GM18526 (cell line): ENCODE data around the gene HPD.

ENCODE experiments used
- POLR2A ChIP-seq: IDR thresholded peaks from 3 replicates; pipeline ENCODE4 v1.6.1; 2011; ENCODE audit not compliant: insufficient read length; ENCODE audit errors: extremely low read depth

Gene HPD

GRCh38 chr12:121819212-121819949 lies 39.3 kb downstream of the HPD start:
- TF ChIP-seq POLR2A = no peak

GRCh38 chr12:121817648-121818043 lies 41.0 kb downstream of the HPD start:
- TF ChIP-seq POLR2A = no peak

- no peak for TF ChIP-seq POLR2A
Observed at GRCh38 chr12:121816925-121817647, 41.6 kb downstream of the HPD start.

GRCh38 chr12:121815263-121815662 lies 43.4 kb downstream of the HPD start:
- no peak for TF ChIP-seq POLR2A

- TF ChIP-seq POLR2A = no peak
Observed at GRCh38 chr12:121814429-121815119, 44.1 kb downstream of the HPD start.

GRCh38 chr12:121813951-121814350 lies 44.7 kb downstream of the HPD start:
- TF ChIP-seq POLR2A = no peak

GRCh38 chr12:121812921-121813896 lies 45.5 kb downstream of the HPD start:
- TF ChIP-seq POLR2A = no peak

GRCh38 chr12:121812320-121812871 lies 46.3 kb downstream of the HPD start:
- TF ChIP-seq POLR2A = peak; percentile 11

- TF ChIP-seq POLR2A = peak; percentile 16
Observed at GRCh38 chr12:121811434-121812319, 47.0 kb downstream of the HPD start.

- no peak for TF ChIP-seq POLR2A
Observed at GRCh38 chr12:121810833-121811433, 47.7 kb downstream of the HPD start.

- no peak for TF ChIP-seq POLR2A
Observed at GRCh38 chr12:121810234-121810817, 48.3 kb downstream of the HPD start.

- no peak for TF ChIP-seq POLR2A
Observed at GRCh38 chr12:121809712-121810116, 48.9 kb downstream of the HPD start.

- no peak for TF ChIP-seq POLR2A
Observed at GRCh38 chr12:121808623-121809022, 50.0 kb downstream of the HPD start.
